Body of pancreas (tissue), 4 donors: ENCODE results near the gene ANP32B.
"Not testable (repeated sequence)": the region's sequence is repeated elsewhere in the genome, so short reads cannot be mapped to it uniquely, and the experiment has no call there.

Source experiments
- POLR2A ChIP-seq, 3 donors: fragments of 450-650 bp; IDR thresholded peaks; one replicate each; pipeline ENCODE4 v1.6.1; 2016; ENCODE audit warnings: antibody characterized with exemption in 3 of 3, mild to moderate bottlenecking in 2 of 3
- TF ChIP-seq, protein P1 (sequence below), 7 experiments: fragments of 450-650 bp in 4 of 7; fragments of 200-600 bp in 3 of 7; sonication (generic) in 3 of 7; IDR thresholded peaks; one replicate each; pipeline ENCODE4 v1.5.1; 2016 to 2019; ENCODE audit warnings: antibody characterized with exemption in 7 of 7

DNA sequence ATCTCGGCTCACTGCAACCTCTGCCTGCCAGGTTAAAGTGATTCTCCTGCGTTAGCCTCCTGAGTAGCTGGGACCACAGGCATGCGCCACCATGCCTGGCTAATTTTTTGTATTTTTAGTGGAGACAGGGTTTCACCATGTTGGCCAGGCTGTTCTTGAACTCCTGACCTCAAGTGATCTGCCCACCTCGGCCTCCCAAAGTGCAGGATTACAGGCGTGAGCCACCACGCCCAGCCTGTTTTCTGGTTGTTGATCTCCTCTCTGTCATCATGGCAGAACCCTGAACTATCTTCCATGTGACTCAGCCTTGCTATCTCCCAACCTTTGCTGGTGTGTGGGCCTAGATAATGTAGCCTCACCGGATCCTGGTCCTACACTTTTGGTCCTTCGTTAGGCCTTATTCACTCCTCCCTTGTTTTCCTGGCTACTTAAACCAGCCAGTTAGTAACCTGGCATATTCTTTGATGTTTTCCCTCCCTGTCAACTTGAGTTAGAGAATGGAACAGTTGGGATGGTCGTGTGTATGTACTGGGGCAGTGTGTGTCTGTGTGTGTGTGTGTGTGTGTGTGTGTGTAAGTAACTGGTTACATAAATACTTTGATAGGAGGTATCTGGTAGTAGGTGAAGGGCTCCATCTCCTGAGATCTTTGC is 22.3 kb upstream of the ANP32B start:
- TF ChIP-seq, protein P1, sequence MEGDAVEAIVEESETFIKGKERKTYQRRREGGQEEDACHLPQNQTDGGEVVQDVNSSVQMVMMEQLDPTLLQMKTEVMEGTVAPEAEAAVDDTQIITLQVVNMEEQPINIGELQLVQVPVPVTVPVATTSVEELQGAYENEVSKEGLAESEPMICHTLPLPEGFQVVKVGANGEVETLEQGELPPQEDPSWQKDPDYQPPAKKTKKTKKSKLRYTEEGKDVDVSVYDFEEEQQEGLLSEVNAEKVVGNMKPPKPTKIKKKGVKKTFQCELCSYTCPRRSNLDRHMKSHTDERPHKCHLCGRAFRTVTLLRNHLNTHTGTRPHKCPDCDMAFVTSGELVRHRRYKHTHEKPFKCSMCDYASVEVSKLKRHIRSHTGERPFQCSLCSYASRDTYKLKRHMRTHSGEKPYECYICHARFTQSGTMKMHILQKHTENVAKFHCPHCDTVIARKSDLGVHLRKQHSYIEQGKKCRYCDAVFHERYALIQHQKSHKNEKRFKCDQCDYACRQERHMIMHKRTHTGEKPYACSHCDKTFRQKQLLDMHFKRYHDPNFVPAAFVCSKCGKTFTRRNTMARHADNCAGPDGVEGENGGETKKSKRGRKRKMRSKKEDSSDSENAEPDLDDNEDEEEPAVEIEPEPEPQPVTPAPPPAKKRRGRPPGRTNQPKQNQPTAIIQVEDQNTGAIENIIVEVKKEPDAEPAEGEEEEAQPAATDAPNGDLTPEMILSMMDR (IDR thresholded peaks at IDR 0.05) = not testable (repeated sequence)
- not testable (repeated sequence) for TF ChIP-seq POLR2A (IDR thresholded peaks at IDR 0.05)
